ENCODE results near the gene ARHGEF12.

The ARHGEF12 gene

DNA sequence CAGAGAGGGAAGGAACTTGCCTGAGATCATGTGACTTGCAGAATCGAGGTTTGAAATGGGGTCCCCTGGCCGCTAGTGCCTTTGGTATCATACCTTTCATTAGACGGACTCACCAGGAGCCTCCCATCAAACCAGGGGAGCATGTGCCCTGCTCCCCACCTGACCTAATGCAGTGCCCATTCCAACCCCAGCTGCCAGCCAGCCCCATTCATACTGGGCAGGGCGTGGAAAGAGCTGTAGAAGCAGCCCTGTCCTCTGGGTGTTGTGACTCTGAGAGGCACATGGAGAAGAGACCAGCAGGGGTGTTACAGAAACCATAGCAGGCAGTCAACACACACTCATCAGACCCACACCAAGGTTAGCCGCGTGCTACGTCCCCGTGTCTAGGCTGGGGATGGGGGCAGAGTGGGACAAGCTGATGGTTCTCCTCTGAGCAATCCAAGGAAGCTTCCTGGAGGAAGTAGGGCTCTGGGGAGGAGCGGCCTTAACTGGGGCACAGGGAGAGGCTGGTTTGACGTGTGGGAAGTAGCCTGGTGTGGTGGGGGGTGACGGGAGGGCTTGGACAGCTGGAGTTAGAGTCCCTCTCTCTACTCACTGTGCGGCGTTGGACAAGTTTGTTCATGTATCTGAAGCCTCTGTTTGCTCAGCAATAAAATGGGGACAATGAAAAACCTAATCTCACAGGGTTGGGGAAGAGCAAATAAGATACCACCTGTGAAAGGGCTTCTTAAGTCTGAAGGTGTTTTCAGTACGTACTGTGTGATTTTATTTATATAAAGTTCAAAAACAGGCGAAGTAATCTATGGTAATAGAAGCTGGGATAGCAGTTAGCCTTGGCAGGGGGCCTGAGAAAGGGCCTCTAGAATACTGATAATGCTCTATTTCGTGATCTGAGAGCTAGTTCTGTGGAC is 189.3 kb downstream of the ARHGEF12 start:
- 85 to 96% methylated on average over 9 of the region's 16 CpGs for WGBS, 2 experiments (ENCODE audit: insufficient coverage in 2 of 2)

DNA sequence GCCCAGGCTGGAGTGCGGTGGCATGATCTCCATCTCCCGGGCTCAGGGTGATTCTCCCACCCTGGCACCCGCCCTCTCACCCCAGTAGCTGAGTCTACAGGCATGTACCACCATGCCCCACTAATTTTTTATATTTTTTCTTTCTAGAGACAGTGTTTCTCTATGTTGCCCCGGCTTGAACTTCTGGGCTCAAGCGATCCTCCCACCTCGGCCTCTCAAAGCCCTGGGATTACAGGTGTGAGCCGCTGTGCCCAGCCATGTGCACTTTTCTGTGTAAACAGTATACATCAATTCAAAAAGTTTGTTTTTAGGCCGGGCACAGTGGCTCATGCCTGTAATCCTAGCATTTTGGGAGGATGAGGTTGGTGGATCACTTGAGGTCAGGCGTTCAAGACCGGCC is 190.0 kb downstream of the ARHGEF12 start:
- Histone ChIP-seq H3K4me3 (ENCODE audit: extremely low read depth, insufficient read depth, low read length, poor library complexity, severe bottlenecking) (no peak overlapping the region), H3K9me3 (ENCODE audit: control insufficient read depth, low read length) (no peaks in the 10 kb centered on the region), H3K4me1 (ENCODE audit: control insufficient read depth, insufficient read depth, low read length, poor library complexity, severe bottlenecking) (peaks cover 5% of the 10 kb centered on the region), H3K27ac (ENCODE audit: low read depth, low read length, severe bottlenecking) (no peak overlapping the region), H3K36me3 (ENCODE audit: control insufficient read depth, insufficient read depth, low read length) (no peaks in the 10 kb centered on the region)
- WGBS, 2 experiments (ENCODE audit: insufficient coverage in 2 of 2), result 90 to 92% methylated on average over 5 to 9 of the region's 10 CpGs

More for the DNA sequence above, 189.3 kb downstream of the ARHGEF12 start:
- Histone ChIP-seq H3K9me3 (ENCODE audit: control insufficient read depth, low read length) (no peaks in the 10 kb centered on the region), H3K4me1 (ENCODE audit: control insufficient read depth, insufficient read depth, low read length, poor library complexity, severe bottlenecking) (peaks cover 5% of the 10 kb centered on the region), H3K27ac (ENCODE audit: low read depth, low read length, severe bottlenecking) (no peak overlapping the region), H3K4me3 (ENCODE audit: extremely low read depth, insufficient read depth, low read length, poor library complexity, severe bottlenecking) (no peak overlapping the region), H3K36me3 (ENCODE audit: control insufficient read depth, insufficient read depth, low read length) (no peaks in the 10 kb centered on the region)

DNA sequence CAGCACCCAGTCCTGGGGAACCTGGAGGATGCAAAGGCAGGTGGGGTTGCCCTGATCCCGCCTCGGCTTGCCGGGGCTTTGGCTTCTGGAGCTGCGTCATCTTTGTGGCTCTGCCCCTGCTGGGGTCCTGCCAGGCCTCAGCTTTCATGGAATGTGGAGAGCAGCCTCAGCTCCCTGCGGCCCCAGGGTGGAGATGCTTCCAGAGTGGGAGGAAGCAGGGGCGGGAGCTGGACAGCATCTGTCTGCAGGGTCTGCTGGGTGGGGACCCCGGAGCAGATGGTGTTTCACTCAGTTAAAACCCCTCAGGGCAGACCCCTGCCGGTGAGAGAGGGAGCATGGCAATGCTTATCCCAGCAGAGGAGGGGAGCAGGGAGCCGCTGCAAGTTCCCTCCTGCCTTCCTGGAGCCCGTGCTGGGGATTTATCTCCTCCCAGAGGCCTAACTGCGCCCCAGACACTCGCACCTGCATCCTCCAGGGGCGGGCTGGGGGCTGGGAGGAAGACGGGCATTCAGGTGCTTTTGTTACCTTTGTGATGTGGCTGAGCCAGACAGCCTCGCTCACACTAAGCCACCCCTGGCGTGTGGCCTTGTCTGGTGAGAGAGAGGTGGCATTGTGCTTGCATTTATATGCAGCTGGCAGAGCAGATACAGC is 191.0 kb downstream of the ARHGEF12 start:
- Histone ChIP-seq H3K9me3 (ENCODE audit: control insufficient read depth, low read length) (no peaks in the 10 kb centered on the region), H3K36me3 (ENCODE audit: control insufficient read depth, insufficient read depth, low read length) (no peaks in the 10 kb centered on the region), H3K4me1 (ENCODE audit: control insufficient read depth, insufficient read depth, low read length, poor library complexity, severe bottlenecking) (peaks cover 5% of the 10 kb centered on the region), H3K4me3 (ENCODE audit: extremely low read depth, insufficient read depth, low read length, poor library complexity, severe bottlenecking) (no peak overlapping the region), H3K27ac (ENCODE audit: low read depth, low read length, severe bottlenecking) (no peak overlapping the region)
- WGBS, 2 experiments (ENCODE audit: insufficient coverage in 2 of 2), result 39 to 45% methylated on average over 11 to 13 of the region's 16 CpGs

DNA sequence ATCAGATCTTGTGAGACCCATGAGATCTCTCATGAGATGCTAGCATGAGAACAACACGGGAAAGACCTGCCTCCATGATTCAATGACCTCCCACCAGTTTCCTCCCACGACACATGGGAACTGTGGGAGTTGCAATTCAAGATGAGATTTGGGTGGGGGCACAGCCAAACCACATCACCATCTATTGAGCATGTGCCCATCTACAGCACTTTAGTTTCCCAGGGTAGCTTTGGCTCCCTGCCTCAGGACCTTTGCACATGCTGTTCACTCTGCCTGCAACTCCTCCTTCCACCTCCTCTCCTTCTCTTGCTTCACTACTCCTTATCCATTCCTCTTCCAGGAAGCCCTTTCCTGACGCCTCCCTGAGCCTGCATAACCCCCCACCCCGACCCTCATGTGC is 192.5 kb downstream of the ARHGEF12 start:
- H3K36me3 ChIP-seq (ENCODE audit: control insufficient read depth, insufficient read depth, low read length), result no peaks in the 10 kb centered on the region
- H3K4me1 ChIP-seq (ENCODE audit: control insufficient read depth, insufficient read depth, low read length, poor library complexity, severe bottlenecking), result peaks cover 11% of the 10 kb centered on the region
- H3K27ac ChIP-seq (ENCODE audit: low read depth, low read length, severe bottlenecking), result no peak overlapping the region
- no peak overlapping the region for H3K4me3 ChIP-seq (ENCODE audit: extremely low read depth, insufficient read depth, low read length, poor library complexity, severe bottlenecking)
- 79 to 85% methylated on average over 3 to 4 of the region's 4 CpGs for WGBS, 2 experiments (ENCODE audit: insufficient coverage in 2 of 2)
- no peaks in the 10 kb centered on the region for H3K9me3 ChIP-seq (ENCODE audit: control insufficient read depth, low read length)

DNA sequence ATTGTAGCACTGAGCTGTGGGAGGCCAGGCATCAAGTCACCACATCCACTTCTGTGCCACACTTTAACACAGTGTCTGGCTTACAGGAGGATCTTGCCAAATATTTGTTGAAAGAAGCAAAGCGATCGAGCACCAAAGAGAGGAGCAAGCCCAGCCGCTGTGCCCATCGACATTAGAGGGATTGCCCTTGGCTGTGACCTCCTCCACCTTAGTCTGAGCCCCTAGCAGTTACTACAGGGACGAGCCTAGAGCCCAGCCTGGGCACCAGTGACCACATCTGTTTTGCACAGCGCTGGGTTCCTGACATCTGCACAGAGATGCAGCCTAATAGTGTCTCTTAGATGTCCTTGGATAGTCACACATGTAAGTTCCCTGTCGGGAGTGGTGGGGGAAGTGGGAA is 193.0 kb downstream of the ARHGEF12 start:
- peaks cover 11% of the 10 kb centered on the region for H3K4me1 ChIP-seq (ENCODE audit: control insufficient read depth, insufficient read depth, low read length, poor library complexity, severe bottlenecking)
- no peaks in the 10 kb centered on the region for H3K36me3 ChIP-seq (ENCODE audit: control insufficient read depth, insufficient read depth, low read length)
- H3K9me3 ChIP-seq (ENCODE audit: control insufficient read depth, low read length), result no peaks in the 10 kb centered on the region
- H3K27ac ChIP-seq (ENCODE audit: low read depth, low read length, severe bottlenecking), result no peak overlapping the region
- no peak overlapping the region for H3K4me3 ChIP-seq (ENCODE audit: extremely low read depth, insufficient read depth, low read length, poor library complexity, severe bottlenecking)
- WGBS, 2 experiments (ENCODE audit: insufficient coverage in 2 of 2), result 90 to 93% methylated on average over 6 to 7 of the region's 7 CpGs

- no peak overlapping the region for H3K27ac ChIP-seq (ENCODE audit: low read depth, low read length, severe bottlenecking)
- H3K4me1 ChIP-seq (ENCODE audit: control insufficient read depth, insufficient read depth, low read length, poor library complexity, severe bottlenecking), result peaks cover 11% of the 10 kb centered on the region
- no peaks in the 10 kb centered on the region for H3K9me3 ChIP-seq (ENCODE audit: control insufficient read depth, low read length)
- no peaks in the 10 kb centered on the region for H3K36me3 ChIP-seq (ENCODE audit: control insufficient read depth, insufficient read depth, low read length)
- H3K4me3 ChIP-seq (ENCODE audit: extremely low read depth, insufficient read depth, low read length, poor library complexity, severe bottlenecking), result no peak overlapping the region
- WGBS, 2 experiments (ENCODE audit: insufficient coverage in 2 of 2), result 77 to 94% methylated on average over 5 of the region's 6 CpGs
Measured at GRCh38 chr11:120529911-120530310, 193.7 kb downstream of the ARHGEF12 start.

DNA sequence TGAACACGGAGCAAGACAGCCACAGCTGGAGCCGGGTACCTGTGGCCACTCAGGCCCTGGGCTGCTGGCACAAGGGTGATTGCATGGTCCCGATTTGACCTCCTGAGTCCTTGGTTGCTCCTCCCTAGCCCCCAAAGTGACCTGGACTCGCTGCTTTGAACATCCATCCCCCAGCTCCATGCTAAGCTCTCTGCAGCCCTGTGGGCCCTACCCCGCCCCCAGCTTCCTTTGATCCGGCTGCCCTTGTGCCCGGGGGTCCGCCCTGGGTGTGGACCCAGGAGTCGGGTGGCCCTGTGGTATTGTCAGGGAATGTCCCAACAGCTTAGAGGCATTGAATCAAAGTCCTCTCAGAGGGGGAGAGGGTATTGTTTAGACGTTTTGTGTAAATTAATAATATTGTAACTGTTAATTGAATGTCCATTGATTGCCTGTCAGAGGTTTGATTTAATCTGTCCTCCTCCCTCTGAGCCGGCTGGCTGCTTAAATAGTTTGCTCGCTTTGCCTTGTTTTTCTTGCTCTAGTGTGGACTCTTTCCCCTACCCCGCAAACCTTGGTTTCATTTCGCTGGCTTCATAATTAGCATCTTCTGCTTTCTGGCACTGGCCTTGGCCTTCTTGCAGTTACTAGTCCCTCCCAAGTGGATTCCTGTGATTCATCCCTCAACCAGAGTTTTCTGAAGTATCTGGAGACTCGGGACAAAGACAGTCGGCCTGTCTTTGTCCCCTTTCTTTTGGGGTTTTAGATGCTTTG is 196.0 kb downstream of the ARHGEF12 start:
- no peak overlapping the region for H3K27ac ChIP-seq (ENCODE audit: low read depth, low read length, severe bottlenecking)
- H3K9me3 ChIP-seq (ENCODE audit: control insufficient read depth, low read length), result no peaks in the 10 kb centered on the region
- peaks cover 7% of the 10 kb centered on the region for H3K4me1 ChIP-seq (ENCODE audit: control insufficient read depth, insufficient read depth, low read length, poor library complexity, severe bottlenecking)
- H3K4me3 ChIP-seq (ENCODE audit: extremely low read depth, insufficient read depth, low read length, poor library complexity, severe bottlenecking), result no peak overlapping the region
- WGBS, 2 experiments (ENCODE audit: insufficient coverage in 2 of 2), result 80% methylated on average over 9 to 15 of the region's 16 CpGs
- no peaks in the 10 kb centered on the region for H3K36me3 ChIP-seq (ENCODE audit: control insufficient read depth, insufficient read depth, low read length)

- Histone ChIP-seq H3K27ac (ENCODE audit: low read depth, low read length, severe bottlenecking) (no peak overlapping the region), H3K4me1 (ENCODE audit: control insufficient read depth, insufficient read depth, low read length, poor library complexity, severe bottlenecking) (peaks cover 6% of the 10 kb centered on the region), H3K36me3 (ENCODE audit: control insufficient read depth, insufficient read depth, low read length) (no peaks in the 10 kb centered on the region), H3K9me3 (ENCODE audit: control insufficient read depth, low read length) (no peaks in the 10 kb centered on the region), H3K4me3 (ENCODE audit: extremely low read depth, insufficient read depth, low read length, poor library complexity, severe bottlenecking) (no peak overlapping the region)
- 77 to 86% methylated on average over 4 to 5 of the region's 5 CpGs for WGBS, 2 experiments (ENCODE audit: insufficient coverage in 2 of 2)
Measured at GRCh38 chr11:120532832-120533196, 196.6 kb downstream of the ARHGEF12 start.

DNA sequence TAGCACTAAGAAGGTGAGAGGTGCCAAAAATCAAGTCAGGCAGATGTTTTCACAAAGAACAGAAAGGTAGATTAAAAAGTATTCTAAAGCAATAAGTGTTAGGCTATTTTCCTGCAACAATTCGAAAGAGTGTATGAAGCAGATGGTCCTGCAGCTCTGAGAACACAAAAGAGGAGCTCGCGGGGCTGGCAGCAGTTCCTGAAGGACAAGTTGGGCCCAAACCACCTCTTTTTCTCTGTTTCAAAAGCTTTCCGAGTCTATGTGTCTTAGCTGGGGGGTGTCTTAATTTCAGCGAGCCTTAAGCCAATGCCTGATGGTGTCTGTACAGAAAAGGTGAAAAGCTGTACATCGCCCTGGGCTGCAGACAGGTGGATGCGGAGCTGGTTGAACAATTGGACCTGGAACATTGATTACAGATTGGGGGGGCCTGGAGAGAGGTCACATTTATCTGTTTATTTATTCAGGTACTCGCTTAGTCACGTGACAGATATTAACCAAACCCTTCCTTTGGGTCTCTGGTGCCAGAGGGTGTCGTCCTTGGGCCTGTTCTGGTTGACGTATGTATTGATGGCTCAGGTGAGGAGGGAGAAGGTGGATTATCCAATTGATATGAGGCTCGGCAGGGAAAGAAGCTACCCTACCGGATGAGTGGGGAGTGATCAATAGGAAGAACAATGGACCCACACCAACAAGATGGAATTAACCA is 200.0 kb downstream of the ARHGEF12 start:
- no peaks in the 10 kb centered on the region for H3K9me3 ChIP-seq (ENCODE audit: control insufficient read depth, low read length)
- WGBS, 2 experiments (ENCODE audit: insufficient coverage in 2 of 2), result 91 to 93% methylated on average over 8 to 13 of the region's 13 CpGs
- H3K27ac ChIP-seq (ENCODE audit: low read depth, low read length, severe bottlenecking), result no peak overlapping the region
- H3K4me1 ChIP-seq (ENCODE audit: control insufficient read depth, insufficient read depth, low read length, poor library complexity, severe bottlenecking), result peaks cover 6% of the 10 kb centered on the region
- no peaks in the 10 kb centered on the region for H3K36me3 ChIP-seq (ENCODE audit: control insufficient read depth, insufficient read depth, low read length)
- H3K4me3 ChIP-seq (ENCODE audit: extremely low read depth, insufficient read depth, low read length, poor library complexity, severe bottlenecking), result no peak overlapping the region

GRCh38 chr11:120536797-120537169 is 200.6 kb downstream of the ARHGEF12 start:
- Histone ChIP-seq H3K36me3 (ENCODE audit: control insufficient read depth, insufficient read depth, low read length) (no peaks in the 10 kb centered on the region), H3K4me3 (ENCODE audit: extremely low read depth, insufficient read depth, low read length, poor library complexity, severe bottlenecking) (no peak overlapping the region), H3K9me3 (ENCODE audit: control insufficient read depth, low read length) (peaks cover 3% of the 10 kb centered on the region), H3K27ac (ENCODE audit: low read depth, low read length, severe bottlenecking) (no peak overlapping the region), H3K4me1 (ENCODE audit: control insufficient read depth, insufficient read depth, low read length, poor library complexity, severe bottlenecking) (peaks cover 6% of the 10 kb centered on the region)
- WGBS, 2 experiments (ENCODE audit: insufficient coverage in 2 of 2), result 91 to 93% methylated on average over 11 of the region's 11 CpGs
